Prostate gland (tissue), 2 donors: ENCODE results near the gene STARD9. TPM values are rescaled to one million over a fixed set of nuclear protein-coding genes. Genes with fewer than 3 reads are reported as not detected.

Experiments used
- DNase-seq: peaks from one replicate; pipeline ENCODE4 v3.0.0-alpha.2; 2019; ENCODE audit warnings: low spot score
- H3K27ac ChIP-seq, 2 donors: fragments of 200-600 bp; sonication (generic); 2 replicates each; pipeline ENCODE4 v1.5.1; 2017 to 2019
- H3K27me3 ChIP-seq: fragments of 200-600 bp; sonication (generic); replicated peaks from 2 replicates; pipeline ENCODE4 v1.5.1; 2019; ENCODE audit not compliant: insufficient read depth
- H3K36me3 ChIP-seq, 2 donors: fragments of 200-600 bp; sonication (generic); 1 replicate in 1 of 2; 2 replicates in 1 of 2; pipeline versions ENCODE4 v1.5.1 to v1.8.1; 2017 to 2019
- H3K4me1 ChIP-seq: fragments of 200-600 bp; sonication (generic); replicated peaks from 2 replicates; pipeline ENCODE4 v1.5.1; 2019
- H3K4me3 ChIP-seq, 2 donors: fragments of 200-600 bp; sonication (generic); 2 replicates each; pipeline ENCODE4 v1.5.1; 2017 to 2019
- H3K9me3 ChIP-seq: fragments of 200-600 bp; sonication (generic); 2 replicates; pipeline ENCODE4 v1.5.1; 2017
- POLR2A ChIP-seq: fragments of 450-650 bp; IDR thresholded peaks from one replicate; pipeline ENCODE4 v1.6.1; 2016; ENCODE audit warnings: antibody characterized with exemption, mild to moderate bottlenecking
- POLR2AphosphoS5 ChIP-seq: sonication (generic); formaldehyde crosslinking; IDR thresholded peaks from one replicate; pipeline ENCODE4 v1.6.1; 2017; ENCODE audit warnings: antibody characterized with exemption
- WGBS: methylation state at CpG from one replicate; pipeline ENCODE4 v1.1.5; 2018; 5-methylcytosine and 5-hydroxymethylcytosine counted together
- intact Hi-C: fragments of 100-400 bp; cut with DNase I; formaldehyde crosslinking; loops from one replicate; pipeline ENCODE4 v1.14.2; 2022
- total RNA-seq, 2 donors: library from RNA; depleted of rRNA; stranded (reverse); fragments of >200 nt; gene quantifications; one replicate each; pipeline ENCODE4 v1.1.0, GENCODE V29; 2016
- TF ChIP-seq, protein P1 (sequence below), 4 experiments: fragments of 200-600 bp in 2 of 4; fragments of 450-650 bp in 2 of 4; sonication (generic) in 2 of 4; IDR thresholded peaks; 1 replicate in 3 of 4; 2 replicates in 1 of 4; pipeline ENCODE4 v1.5.1; 2016 to 2019; ENCODE audit warnings: antibody characterized with exemption in 4 of 4, mild to moderate bottlenecking in 2 of 4, moderate library complexity in 2 of 4

Gene STARD9
- total RNA-seq, 2 donors from 2014 or later: 2.6 to 45.8 TPM

DNA sequence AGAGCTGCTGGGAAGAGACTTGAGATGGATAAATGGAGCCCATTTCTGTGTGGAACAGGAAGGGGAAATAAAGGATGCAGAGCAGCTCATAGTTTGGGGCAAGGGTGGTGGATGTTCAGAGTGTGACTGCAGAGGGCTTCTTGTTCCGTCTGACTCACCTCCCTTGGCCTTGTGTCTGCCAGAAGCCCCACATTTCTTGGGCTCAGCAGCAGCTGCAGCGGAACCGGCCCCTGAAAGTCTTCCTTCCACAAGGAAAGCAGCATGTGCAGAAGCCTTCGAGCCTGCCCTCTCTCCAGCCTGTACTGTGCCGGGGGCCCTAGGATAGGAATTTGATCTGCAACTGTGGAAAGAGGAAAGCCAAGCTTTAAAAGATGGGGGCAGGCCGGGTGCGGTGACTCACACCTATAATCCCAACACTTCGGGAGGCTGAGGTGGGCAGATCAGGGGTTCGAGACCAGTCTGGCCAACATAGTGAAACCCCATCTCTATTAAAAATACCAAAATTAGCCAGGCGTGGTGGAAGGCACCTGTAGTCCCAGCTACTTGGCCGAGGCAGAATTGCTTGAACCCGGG lies 150.0 kb downstream of the STARD9 start:
- 88% methylated on average over 12 of the region's 12 CpGs for WGBS
- peaks cover 6 to 18% of the 10 kb centered on the region in 2 donors for H3K36me3 ChIP-seq
- H3K4me3 ChIP-seq: no peak overlapping the region
- TF ChIP-seq POLR2AphosphoS5 (no peak), POLR2A (no peak)
- TF ChIP-seq, protein P1, sequence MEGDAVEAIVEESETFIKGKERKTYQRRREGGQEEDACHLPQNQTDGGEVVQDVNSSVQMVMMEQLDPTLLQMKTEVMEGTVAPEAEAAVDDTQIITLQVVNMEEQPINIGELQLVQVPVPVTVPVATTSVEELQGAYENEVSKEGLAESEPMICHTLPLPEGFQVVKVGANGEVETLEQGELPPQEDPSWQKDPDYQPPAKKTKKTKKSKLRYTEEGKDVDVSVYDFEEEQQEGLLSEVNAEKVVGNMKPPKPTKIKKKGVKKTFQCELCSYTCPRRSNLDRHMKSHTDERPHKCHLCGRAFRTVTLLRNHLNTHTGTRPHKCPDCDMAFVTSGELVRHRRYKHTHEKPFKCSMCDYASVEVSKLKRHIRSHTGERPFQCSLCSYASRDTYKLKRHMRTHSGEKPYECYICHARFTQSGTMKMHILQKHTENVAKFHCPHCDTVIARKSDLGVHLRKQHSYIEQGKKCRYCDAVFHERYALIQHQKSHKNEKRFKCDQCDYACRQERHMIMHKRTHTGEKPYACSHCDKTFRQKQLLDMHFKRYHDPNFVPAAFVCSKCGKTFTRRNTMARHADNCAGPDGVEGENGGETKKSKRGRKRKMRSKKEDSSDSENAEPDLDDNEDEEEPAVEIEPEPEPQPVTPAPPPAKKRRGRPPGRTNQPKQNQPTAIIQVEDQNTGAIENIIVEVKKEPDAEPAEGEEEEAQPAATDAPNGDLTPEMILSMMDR (IDR thresholded peaks at IDR 0.05): no peak
- intact Hi-C loops: no loop called here
- no peak overlapping the region for H3K27ac ChIP-seq
- no peaks in the 10 kb centered on the region for H3K9me3 ChIP-seq
- no peak for DNase-seq
- H3K27me3 ChIP-seq: no peaks in the 10 kb centered on the region
- H3K4me1 ChIP-seq: no peaks in the 10 kb centered on the region

DNA sequence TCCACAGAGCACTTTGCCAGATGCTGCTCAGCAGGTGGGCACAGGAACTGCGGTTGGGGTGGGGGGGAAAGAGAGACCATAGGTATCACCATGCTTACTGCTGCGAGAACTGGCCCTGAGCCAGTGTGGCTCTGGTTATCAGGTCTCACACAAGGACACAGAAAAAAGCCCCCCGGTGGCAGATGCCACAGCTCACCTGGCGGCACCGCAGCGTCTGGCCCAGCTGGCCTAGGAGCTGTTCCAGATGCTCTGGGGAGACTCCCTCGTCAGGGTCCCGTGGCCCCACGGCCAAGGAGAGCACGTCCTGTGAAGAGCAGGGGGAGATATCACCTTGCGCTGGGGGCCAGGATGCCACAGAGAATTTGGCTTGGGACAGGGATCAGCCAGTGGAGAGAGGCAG lies 150.7 kb downstream of the STARD9 start:
- peaks cover 6 to 24% of the 10 kb centered on the region in 2 donors for H3K36me3 ChIP-seq

DNA sequence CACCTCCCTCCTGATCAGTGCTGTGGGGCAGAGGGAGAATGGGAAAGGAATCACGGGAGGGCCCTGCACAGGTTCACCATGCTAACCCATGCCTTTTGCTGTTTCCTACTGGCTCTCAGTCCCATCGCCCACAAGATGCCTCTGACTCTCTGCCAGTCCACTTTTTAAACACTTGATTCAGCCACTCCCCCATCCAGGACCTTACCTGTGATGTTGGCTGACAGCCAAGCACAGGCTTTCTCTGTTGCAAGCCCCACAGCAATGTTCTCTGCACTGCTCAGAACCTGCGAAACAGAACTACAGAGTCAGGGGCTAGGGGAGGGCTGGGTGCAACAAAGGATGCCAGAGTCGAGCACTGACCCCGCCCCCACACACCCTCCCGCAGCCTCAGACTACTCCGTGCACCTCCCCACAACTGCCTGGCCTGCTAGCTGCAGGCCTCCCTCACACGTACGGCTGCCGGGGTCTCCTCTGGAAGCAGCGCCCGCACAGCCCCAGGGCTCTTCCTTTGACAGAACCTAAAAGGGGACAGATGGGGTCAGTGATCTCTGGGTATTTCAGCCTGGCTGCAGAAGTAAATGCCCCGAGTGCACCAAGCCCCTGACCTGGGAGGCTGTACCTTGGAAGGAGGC lies 152.5 kb downstream of the STARD9 start:
- TF ChIP-seq, protein P1 (IDR thresholded peaks at IDR 0.05): no peak
- TF ChIP-seq POLR2AphosphoS5: no peak
- TF ChIP-seq POLR2A: no peak
- H3K36me3 ChIP-seq: peaks cover 9 to 37% of the 10 kb centered on the region in 2 donors

More for the DNA sequence above, 150.7 kb downstream of the STARD9 start:
- Histone ChIP-seq H3K27me3 (no peaks in the 10 kb centered on the region), H3K4me1 (no peaks in the 10 kb centered on the region), H3K9me3 (no peaks in the 10 kb centered on the region), H3K4me3 (no peak overlapping the region), H3K27ac (no peak overlapping the region)
- WGBS: 77% methylated on average over 11 of the region's 11 CpGs
- intact Hi-C loops: no loop called here
- no peak for DNase-seq
- TF ChIP-seq POLR2AphosphoS5 (no peak), POLR2A (no peak)
- TF ChIP-seq, protein P1 (IDR thresholded peaks at IDR 0.05): no peak

GRCh38 chr15:42728560-42728959 lies 153.2 kb downstream of the STARD9 start:
- Histone ChIP-seq H3K4me1 (no peaks in the 10 kb centered on the region), H3K9me3 (no peaks in the 10 kb centered on the region), H3K36me3 (peaks cover 9 to 37% of the 10 kb centered on the region in 2 donors), H3K4me3 (no peak overlapping the region), H3K27ac (no peak overlapping the region), H3K27me3 (no peaks in the 10 kb centered on the region)
- intact Hi-C loops: no loop called here
- no peak for DNase-seq
- 85% methylated on average over 5 of the region's 5 CpGs for WGBS
- TF ChIP-seq POLR2AphosphoS5 (no peak), POLR2A (no peak)
- TF ChIP-seq, protein P1 (IDR thresholded peaks at IDR 0.05): no peak

More for the DNA sequence above, 152.5 kb downstream of the STARD9 start:
- no peak overlapping the region for H3K27ac ChIP-seq
- intact Hi-C loops: no loop called here
- no peaks in the 10 kb centered on the region for H3K27me3 ChIP-seq
- no peak overlapping the region for H3K4me3 ChIP-seq
- H3K9me3 ChIP-seq: no peaks in the 10 kb centered on the region
- no peaks in the 10 kb centered on the region for H3K4me1 ChIP-seq
- WGBS: 64% methylated on average over 13 of the region's 13 CpGs
- peak; percentile 59 for DNase-seq

DNA sequence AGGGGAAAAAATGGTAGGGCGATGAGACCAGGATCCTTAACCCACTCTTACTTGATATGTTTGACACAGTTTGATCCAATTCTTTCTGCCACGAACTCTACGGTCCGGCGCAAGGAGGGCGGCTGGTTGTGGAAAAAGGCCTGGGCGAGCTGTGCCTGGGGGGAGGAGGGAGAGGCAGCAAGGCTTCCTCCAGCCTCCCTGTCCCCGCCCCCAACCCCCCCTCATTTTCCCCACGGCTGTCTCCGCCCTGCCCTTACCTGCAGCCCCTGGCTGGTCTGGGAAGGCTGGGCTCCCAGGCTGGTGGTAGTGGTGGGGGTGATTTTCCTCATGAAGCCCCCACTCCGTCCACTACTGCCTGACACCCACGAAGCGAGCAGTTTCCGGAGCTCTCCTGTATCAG lies 153.6 kb downstream of the STARD9 start:
- Histone ChIP-seq H3K27ac (no peak overlapping the region), H3K36me3 (peaks cover 10 to 37% of the 10 kb centered on the region in 2 donors)
- intact Hi-C loops: no loop called here

More for the DNA sequence above, 153.6 kb downstream of the STARD9 start:
- Histone ChIP-seq H3K4me3 (no peak overlapping the region), H3K4me1 (no peaks in the 10 kb centered on the region), H3K9me3 (no peaks in the 10 kb centered on the region), H3K27me3 (no peaks in the 10 kb centered on the region)
- TF ChIP-seq POLR2AphosphoS5 (no peak), POLR2A (no peak)
- TF ChIP-seq, protein P1 (IDR thresholded peaks at IDR 0.05): no peak
- no peak for DNase-seq
- 82% methylated on average over 13 of the region's 14 CpGs for WGBS
